Measurements from ENCODE around the gene ATG4A. TPM values are rescaled to one million over a fixed set of nuclear protein-coding genes. Genes with fewer than 3 reads are reported as not detected.

Gene ATG4A
- total RNA-seq, 4 donors from 2014 or later, result 9.9 to 12.3 (median 10.8) TPM

DNA sequence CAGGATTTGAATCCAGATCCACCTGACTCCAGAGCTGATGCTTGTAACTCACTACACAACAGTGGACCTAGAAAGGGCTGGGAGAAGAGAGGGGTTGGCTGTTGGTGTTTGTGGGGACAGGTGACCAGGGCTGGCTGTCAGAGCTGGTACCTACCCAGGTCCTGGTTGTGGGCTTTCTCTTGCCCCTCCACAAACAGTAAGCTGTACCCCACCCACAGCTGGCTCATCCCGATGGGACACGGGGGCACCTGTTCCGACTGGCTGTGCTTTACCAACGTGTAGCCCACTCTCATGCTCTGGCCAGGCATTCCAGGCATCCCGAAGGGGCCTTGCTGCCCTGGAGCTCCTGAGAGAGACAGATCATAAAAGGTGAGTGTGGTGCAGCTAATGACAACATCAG, 68.7 kb downstream of the ATG4A start:
- no CpG with 5 or more reads among the region's 5 CpGs for WGBS
- H3K27ac ChIP-seq (replicated peaks in 1 of 4), result no peak overlapping the region
- H3K36me3 ChIP-seq, result peaks cover 0 to 33% (median 8%) of the 10 kb centered on the region in 4 donors
- H3K4me3 ChIP-seq, result no peak overlapping the region
- no peak for TF ChIP-seq POLR2AphosphoS5 (IDR thresholded peaks at IDR 0.05)
- TF ChIP-seq POLR2A (IDR thresholded peaks at IDR 0.05; ENCODE audit: low read depth), result no peak
- intact Hi-C loops (cut with DNase I), result no loop called here
- no peak for DNase-seq (ENCODE audit: extremely low spot score)
- H3K4me1 ChIP-seq, result no peaks in the 10 kb centered on the region
- H3K9me3 ChIP-seq, result no peaks in the 10 kb centered on the region
- H3K27me3 ChIP-seq, result no peaks in the 10 kb centered on the region

DNA sequence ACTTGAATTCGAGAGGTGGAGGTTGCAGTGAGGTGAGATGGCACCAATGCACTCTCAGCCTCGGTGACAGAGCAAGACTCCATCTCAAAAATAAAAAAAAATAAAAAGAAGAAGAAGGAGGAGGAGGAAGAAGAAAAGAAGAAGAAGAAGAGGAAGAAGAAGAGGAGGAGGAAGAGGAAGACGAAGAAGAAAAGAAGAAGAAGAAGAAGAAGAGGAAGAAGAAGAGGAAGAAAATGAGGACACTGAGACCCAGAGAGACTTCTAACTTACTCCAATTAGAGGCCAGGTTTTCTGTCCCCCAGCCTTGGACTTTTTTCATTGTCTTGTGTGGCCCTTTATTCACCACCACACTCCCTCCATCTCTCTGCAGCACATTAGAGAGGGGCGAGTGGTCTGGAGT, 70.7 kb downstream of the ATG4A start:
- DNase-seq (ENCODE audit: extremely low spot score), result no peak
- TF ChIP-seq, protein P1, sequence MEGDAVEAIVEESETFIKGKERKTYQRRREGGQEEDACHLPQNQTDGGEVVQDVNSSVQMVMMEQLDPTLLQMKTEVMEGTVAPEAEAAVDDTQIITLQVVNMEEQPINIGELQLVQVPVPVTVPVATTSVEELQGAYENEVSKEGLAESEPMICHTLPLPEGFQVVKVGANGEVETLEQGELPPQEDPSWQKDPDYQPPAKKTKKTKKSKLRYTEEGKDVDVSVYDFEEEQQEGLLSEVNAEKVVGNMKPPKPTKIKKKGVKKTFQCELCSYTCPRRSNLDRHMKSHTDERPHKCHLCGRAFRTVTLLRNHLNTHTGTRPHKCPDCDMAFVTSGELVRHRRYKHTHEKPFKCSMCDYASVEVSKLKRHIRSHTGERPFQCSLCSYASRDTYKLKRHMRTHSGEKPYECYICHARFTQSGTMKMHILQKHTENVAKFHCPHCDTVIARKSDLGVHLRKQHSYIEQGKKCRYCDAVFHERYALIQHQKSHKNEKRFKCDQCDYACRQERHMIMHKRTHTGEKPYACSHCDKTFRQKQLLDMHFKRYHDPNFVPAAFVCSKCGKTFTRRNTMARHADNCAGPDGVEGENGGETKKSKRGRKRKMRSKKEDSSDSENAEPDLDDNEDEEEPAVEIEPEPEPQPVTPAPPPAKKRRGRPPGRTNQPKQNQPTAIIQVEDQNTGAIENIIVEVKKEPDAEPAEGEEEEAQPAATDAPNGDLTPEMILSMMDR (IDR thresholded peaks at IDR 0.05), result no peak
- TF ChIP-seq POLR2AphosphoS5 (IDR thresholded peaks at IDR 0.05) (no peak), POLR2A (IDR thresholded peaks at IDR 0.05; ENCODE audit: low read depth) (no peak)
- intact Hi-C loops (cut with DNase I), result no loop called here
- Histone ChIP-seq H3K27ac (replicated peaks in 1 of 4) (no peak overlapping the region), H3K27me3 (no peaks in the 10 kb centered on the region), H3K4me1 (no peaks in the 10 kb centered on the region), H3K36me3 (peaks cover 0 to 22% (median 8%) of the 10 kb centered on the region in 4 donors), H3K9me3 (no peaks in the 10 kb centered on the region), H3K4me3 (no peak overlapping the region)
- 78% methylated on average over 4 of the region's 4 CpGs for WGBS

DNA sequence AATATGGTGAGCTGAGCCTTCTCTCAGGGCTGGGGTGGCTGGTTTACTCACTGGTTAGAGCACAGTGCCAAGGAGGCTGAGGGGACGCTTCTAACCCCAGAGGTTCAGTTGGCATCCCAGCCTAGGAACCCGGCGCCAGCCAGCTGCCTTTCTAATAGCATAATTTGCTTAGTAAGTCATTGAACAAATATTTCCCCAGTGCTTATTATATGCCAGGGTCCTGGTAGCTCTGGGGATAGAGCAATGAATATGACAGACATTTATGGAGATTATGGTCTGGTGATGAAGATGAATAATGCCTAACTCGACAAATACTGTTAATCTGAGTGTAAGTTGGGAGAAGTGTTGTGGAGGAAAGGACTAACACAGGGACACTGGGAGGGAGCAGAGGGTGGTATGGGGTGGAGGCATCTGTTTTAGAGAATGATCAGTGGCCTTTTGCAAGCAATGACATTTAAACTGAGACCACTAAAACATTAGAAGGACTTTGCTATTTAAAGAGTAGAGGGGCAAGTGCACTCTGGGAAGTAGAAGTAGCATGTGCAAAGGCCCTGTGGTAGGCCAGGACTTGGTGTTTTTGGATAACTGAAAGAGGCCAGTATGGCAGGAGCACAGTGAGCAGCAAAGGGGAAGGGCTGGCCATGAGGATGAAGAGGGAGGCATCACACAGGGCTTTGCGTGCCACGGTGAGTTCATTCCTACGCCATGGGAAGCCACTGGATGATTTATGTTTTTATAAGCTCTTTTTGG, 71.9 kb downstream of the ATG4A start:
- intact Hi-C loops (cut with DNase I), result no loop called here
- H3K27me3 ChIP-seq, result no peaks in the 10 kb centered on the region
- no peak overlapping the region for H3K4me3 ChIP-seq
- TF ChIP-seq POLR2A (IDR thresholded peaks at IDR 0.05; ENCODE audit: low read depth) (no peak), EP300 (IDR thresholded peaks at IDR 0.05) (no peak), POLR2AphosphoS5 (IDR thresholded peaks at IDR 0.05) (no peak)
- TF ChIP-seq, protein P1 (IDR thresholded peaks at IDR 0.05), result no peak
- no peak for DNase-seq (ENCODE audit: extremely low spot score)
- H3K36me3 ChIP-seq, result peaks cover 0 to 22% (median 8%) of the 10 kb centered on the region in 4 donors
- no peaks in the 10 kb centered on the region for H3K9me3 ChIP-seq
- WGBS, result 94% methylated on average over 7 of the region's 7 CpGs
- no peaks in the 10 kb centered on the region for H3K4me1 ChIP-seq
- H3K27ac ChIP-seq (replicated peaks in 1 of 4), result no peak overlapping the region

DNA sequence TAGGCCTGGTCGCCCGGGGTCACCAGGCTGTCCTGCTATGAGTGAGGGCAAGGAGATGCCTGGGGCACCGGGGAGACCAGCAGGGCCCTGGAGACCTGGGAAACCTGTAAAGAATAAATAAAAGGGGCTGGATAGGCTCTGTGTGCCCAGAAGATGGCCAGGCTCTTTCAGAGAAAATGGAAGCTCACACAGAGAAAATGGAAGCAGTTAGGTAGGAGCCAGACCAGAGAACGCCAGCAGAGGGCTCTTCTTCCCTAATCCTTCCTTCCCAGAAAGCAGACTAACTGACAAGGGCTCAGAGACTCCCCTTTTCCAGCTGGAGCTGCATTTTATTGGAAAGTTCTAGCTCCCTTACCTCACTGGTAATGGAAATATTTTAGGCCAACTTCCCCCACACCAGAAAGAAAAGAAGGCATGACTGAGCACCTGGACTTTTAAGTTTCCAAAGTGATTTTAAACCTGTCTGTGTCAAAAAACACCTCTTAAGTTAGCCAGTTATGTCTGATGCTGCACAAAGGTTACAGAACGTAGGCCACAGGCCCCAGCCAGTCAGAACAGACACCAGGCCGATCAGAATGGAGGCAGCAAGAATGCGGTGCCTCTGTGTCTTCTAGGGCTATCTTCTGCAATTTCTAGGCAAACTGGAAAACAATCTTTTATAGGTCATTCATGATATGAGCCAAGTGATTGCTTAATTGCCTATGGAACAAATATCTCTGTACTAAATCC, 74.0 kb downstream of the ATG4A start:
- no peak for DNase-seq (ENCODE audit: extremely low spot score)
- intact Hi-C loops (cut with DNase I), result no loop called here
- no peak for TF ChIP-seq POLR2AphosphoS5 (IDR thresholded peaks at IDR 0.05)
- TF ChIP-seq, protein P1 (IDR thresholded peaks at IDR 0.05), result peak in 2 of 3 experiments; percentile 29 to 44

DNA sequence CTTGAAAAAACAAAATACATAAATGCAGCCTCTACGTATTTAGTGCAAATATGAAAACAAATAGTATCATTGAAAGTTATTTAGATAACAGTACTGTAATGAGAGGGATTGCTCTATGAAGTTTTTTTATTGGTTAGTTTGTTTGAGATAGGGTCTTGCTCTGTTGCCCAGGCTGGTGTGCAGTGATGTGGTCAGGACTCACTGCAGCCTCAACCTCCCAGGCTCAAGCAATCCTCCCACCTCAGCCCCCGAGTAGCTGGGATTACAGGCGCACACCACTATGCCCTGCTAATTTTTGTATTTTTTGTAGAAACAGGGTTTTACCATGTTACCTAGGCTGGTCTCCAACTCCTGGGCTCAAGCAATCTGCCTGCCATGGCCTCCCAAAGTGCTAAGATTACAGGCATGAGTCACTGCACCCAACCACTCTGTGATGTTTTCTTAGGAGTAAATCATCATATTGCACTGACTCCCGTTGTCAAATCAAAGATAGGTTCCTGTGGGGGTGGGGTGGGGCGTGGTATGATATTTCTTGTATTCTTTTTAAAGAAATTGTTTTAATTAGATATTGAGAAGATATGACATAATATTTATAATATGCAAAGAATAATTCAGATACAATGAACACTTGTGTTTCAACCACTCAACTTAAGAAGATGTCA, 75.8 kb downstream of the ATG4A start:
- intact Hi-C loops (cut with DNase I), result no loop called here
- whole genome bisulfite sequencing, result 70% methylated on average over 5 of the region's 5 CpGs
- Histone ChIP-seq H3K27me3 (no peaks in the 10 kb centered on the region), H3K36me3 (peaks cover 0 to 25% (median 6%) of the 10 kb centered on the region in 4 donors), H3K4me1 (no peaks in the 10 kb centered on the region), H3K27ac (replicated peaks in 1 of 4) (no peak overlapping the region), H3K9me3 (no peaks in the 10 kb centered on the region), H3K4me3 (no peak overlapping the region)
- no peak for DNase-seq (ENCODE audit: extremely low spot score)
- no peak for TF ChIP-seq EP300 (IDR thresholded peaks at IDR 0.05)
- TF ChIP-seq, protein P1 (IDR thresholded peaks at IDR 0.05), result no peak
- TF ChIP-seq POLR2A (IDR thresholded peaks at IDR 0.05; ENCODE audit: low read depth), result no peak
- no peak for TF ChIP-seq POLR2AphosphoS5 (IDR thresholded peaks at IDR 0.05)

More for the DNA sequence above, 74.0 kb downstream of the ATG4A start:
- Histone ChIP-seq H3K4me3 (no peak overlapping the region), H3K36me3 (peaks cover 0 to 14% (median 5%) of the 10 kb centered on the region in 4 donors), H3K9me3 (no peaks in the 10 kb centered on the region), H3K27ac (replicated peaks in 1 of 4) (peak overlapping the region in 3 of 4 donors; percentile 18 to 45 (median 30)), H3K27me3 (no peaks in the 10 kb centered on the region), H3K4me1 (no peaks in the 10 kb centered on the region)
- 60% methylated on average over 5 of the region's 7 CpGs for WGBS
